Skeletal muscle tissue (tissue), 4 donors: Measurements from ENCODE around the gene ATE1. TPM values are rescaled to one million over a fixed set of nuclear protein-coding genes. Genes with fewer than 3 reads are reported as not detected.
"Not testable (repeated sequence)": the region's sequence is repeated elsewhere in the genome, so short reads cannot be mapped to it uniquely, and the experiment has no call there.

ENCODE experiments used
- H3K27ac ChIP-seq: one replicate; pipeline ENCODE4 v1.7.0; 2013; ENCODE audit warnings: mild to moderate bottlenecking, low read depth, low read length, inconsistent platforms
- H3K27me3 ChIP-seq, 3 donors: one replicate each; pipeline ENCODE4 v1.7.0; 2013; ENCODE audit warnings: low read length in 3 of 3; ENCODE audit not compliant: control insufficient read depth in 3 of 3, insufficient read depth in 3 of 3
- H3K36me3 ChIP-seq, 3 donors: one replicate each; pipeline ENCODE4 v1.7.0; 2013; ENCODE audit warnings: low read length in 3 of 3; ENCODE audit not compliant: control insufficient read depth in 3 of 3, insufficient read depth in 3 of 3
- H3K4me1 ChIP-seq, 3 donors: one replicate each; pipeline ENCODE4 v1.7.0; 2013; ENCODE audit warnings: low read length in 3 of 3, mild to moderate bottlenecking in 3 of 3; ENCODE audit not compliant: control insufficient read depth in 3 of 3, insufficient read depth in 3 of 3
- H3K4me3 ChIP-seq, 3 donors: one replicate each; pipeline ENCODE4 v1.7.0; 2013; ENCODE audit warnings: low read length in 3 of 3
- H3K9ac ChIP-seq, 3 donors: one replicate each; pipeline ENCODE4 v1.7.0; 2013; ENCODE audit warnings: low read length in 3 of 3, mild to moderate bottlenecking in 3 of 3, moderate library complexity in 2 of 3, low read depth in 1 of 3
- H3K9me3 ChIP-seq, 3 donors: one replicate each; pipeline ENCODE4 v1.7.0; 2013; ENCODE audit warnings: low read length in 3 of 3; ENCODE audit not compliant: control insufficient read depth in 3 of 3
- total RNA-seq: library from RNA; depleted of rRNA; stranded (reverse); fragments of >200 nt; gene quantifications from one replicate; pipeline ENCODE4 v1.2.3, GENCODE V29; 2014
- donor health status: Osteomylitis.

Gene ATE1
- total RNA-seq, 1 donor from 2014 or later, result 30.3 TPM

DNA sequence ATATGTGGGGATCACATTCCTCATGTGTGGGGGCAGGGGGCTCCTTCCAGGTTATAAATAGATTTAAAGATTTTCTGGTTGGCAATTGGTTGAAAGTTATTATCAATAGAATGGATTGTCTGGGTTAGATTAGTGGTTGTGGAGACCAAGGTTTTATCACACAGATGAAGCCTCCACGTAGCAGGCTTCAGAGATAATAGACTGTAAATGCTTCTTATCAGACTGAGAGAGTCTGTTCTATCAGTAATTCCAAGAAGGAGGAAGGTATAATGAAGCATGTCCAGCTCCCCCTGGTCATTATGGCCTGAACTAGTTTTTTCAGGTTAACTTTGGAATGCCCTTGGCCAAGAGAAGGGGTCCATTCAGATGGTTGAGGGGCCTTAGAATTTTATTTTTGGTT, 211.9 kb downstream of the ATE1 start:
- no peaks in the 10 kb centered on the region for H3K4me1 ChIP-seq
- H3K36me3 ChIP-seq, result no peaks in the 10 kb centered on the region
- H3K4me3 ChIP-seq, result no peak overlapping the region
- no peaks in the 10 kb centered on the region for H3K9me3 ChIP-seq
- no peak overlapping the region for H3K9ac ChIP-seq
- H3K27ac ChIP-seq, result no peak overlapping the region
- H3K27me3 ChIP-seq, result no peaks in the 10 kb centered on the region

DNA sequence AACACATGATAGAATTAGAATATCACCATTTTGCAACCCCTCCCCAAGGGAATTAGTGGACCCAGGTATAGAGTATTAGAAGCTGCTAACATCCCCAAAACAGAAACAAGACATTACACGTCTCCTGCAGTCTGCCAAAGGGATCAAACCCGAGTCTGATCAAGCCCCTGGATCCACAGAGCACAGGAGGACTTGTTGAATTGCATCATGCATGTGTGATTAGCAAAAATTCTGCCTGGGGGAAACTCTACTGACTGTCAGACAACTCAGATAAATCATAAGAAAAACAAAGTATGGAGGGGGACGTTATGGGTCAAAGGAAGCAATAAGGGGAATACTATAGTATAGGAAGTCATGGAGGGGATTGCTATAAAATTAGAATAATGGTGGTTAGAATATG, 212.8 kb downstream of the ATE1 start:
- H3K4me3 ChIP-seq, result no peak overlapping the region
- no peaks in the 10 kb centered on the region for H3K36me3 ChIP-seq
- no peak overlapping the region for H3K9ac ChIP-seq
- no peaks in the 10 kb centered on the region for H3K9me3 ChIP-seq
- no peaks in the 10 kb centered on the region for H3K4me1 ChIP-seq
- H3K27ac ChIP-seq, result no peak overlapping the region
- peaks cover 0 to 4% (median 0%) of the 10 kb centered on the region in 3 donors for H3K27me3 ChIP-seq

DNA sequence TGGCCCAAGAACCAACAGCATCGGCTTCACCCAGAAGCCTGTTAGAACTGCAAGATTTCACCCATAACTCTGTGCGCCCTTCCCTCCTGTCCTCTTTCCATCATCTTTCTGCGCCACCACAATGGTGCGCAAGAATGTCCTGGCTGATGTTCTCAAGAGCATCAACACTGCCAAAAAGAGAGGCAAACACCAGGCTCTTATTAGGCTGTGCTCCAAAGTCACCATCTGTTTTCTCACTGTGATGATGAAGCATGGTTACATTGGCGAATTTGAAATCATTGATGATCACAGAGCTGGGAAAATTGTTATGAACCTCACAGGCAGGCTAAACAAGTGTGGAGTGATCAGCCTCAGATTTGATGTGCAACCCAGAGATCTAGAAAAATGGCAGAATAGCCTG, 214.3 kb downstream of the ATE1 start:
- H3K9me3 ChIP-seq, result no peaks in the 10 kb centered on the region
- H3K4me1 ChIP-seq, result no peaks in the 10 kb centered on the region
- H3K36me3 ChIP-seq, result no peaks in the 10 kb centered on the region
- peaks cover 3 to 6% (median 4%) of the 10 kb centered on the region in 3 donors for H3K27me3 ChIP-seq
- H3K27ac ChIP-seq, result no peak overlapping the region
- no peak overlapping the region for H3K9ac ChIP-seq
- H3K4me3 ChIP-seq, result no peak overlapping the region

DNA sequence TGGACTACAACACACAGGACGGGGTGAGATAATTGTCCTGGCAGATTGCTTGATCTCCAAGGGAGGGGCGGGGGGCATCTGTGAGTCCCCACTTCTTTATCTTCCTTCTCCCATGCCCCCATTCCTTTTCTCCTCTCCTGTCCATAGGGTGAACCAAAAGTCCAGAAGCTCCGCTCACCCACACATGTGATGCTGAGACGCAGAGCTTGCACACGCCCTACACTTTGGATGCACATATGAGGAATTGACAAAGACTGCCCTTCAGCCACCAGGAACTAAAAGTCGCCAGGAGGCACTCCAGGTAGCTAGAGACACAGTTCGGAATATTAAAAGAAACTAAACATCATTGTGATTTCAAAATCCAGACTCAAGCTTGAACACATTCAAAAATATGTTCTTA, 216.9 kb downstream of the ATE1 start:
- Histone ChIP-seq H3K4me1 (no peaks in the 10 kb centered on the region), H3K9ac (no peak overlapping the region), H3K9me3 (no peaks in the 10 kb centered on the region), H3K36me3 (no peaks in the 10 kb centered on the region), H3K4me3 (no peak overlapping the region), H3K27me3 (peaks cover 4 to 11% (median 6%) of the 10 kb centered on the region in 3 donors), H3K27ac (no peak overlapping the region)

DNA sequence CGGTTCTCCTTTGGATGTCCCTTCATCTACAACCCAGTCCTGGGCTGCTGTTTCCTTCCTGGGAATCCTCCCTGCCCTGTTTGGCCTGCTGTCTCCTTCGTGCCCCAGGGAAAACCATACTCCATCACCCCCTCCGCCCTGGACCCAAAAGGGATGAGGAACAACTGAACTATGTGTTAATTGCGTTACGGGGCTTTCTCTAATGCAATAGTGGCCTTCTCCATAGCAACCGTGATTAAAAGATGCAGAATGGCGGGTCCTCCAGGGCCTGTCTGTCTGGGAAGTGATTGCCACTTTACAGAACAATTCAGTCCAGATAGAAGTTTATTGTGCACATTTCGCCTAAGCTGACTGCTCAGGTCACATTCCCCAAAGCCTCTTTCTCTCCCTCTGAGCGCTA, 217.6 kb downstream of the ATE1 start:
- Histone ChIP-seq H3K9ac (no peak overlapping the region), H3K27me3 (peaks cover 4 to 11% (median 6%) of the 10 kb centered on the region in 3 donors), H3K4me3 (no peak overlapping the region), H3K9me3 (no peaks in the 10 kb centered on the region), H3K4me1 (no peaks in the 10 kb centered on the region), H3K27ac (no peak overlapping the region), H3K36me3 (no peaks in the 10 kb centered on the region)

DNA sequence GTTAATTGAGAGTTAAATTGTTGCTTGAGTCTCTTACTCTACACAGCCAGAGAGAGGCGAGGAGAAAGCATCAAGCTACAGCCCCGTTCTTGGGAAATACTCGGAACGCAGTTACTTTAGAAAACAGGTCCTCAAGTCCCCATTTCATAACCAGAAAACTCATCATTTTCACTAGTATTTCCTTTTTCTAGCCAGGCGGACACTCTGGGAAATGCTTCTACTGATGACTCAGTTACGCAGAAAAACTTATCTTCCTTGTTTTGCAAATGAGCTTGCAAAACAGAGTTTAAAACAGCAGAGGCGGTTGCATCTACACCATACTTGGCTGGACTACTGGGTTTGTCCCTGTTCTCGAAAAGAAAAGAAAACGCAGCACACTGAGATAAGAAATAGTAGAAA, 218.2 kb downstream of the ATE1 start:
- no peak overlapping the region for H3K4me3 ChIP-seq
- H3K9ac ChIP-seq, result no peak overlapping the region
- no peaks in the 10 kb centered on the region for H3K9me3 ChIP-seq
- peaks cover 4 to 11% (median 6%) of the 10 kb centered on the region in 3 donors for H3K27me3 ChIP-seq
- no peaks in the 10 kb centered on the region for H3K4me1 ChIP-seq
- H3K27ac ChIP-seq, result no peak overlapping the region
- no peaks in the 10 kb centered on the region for H3K36me3 ChIP-seq

DNA sequence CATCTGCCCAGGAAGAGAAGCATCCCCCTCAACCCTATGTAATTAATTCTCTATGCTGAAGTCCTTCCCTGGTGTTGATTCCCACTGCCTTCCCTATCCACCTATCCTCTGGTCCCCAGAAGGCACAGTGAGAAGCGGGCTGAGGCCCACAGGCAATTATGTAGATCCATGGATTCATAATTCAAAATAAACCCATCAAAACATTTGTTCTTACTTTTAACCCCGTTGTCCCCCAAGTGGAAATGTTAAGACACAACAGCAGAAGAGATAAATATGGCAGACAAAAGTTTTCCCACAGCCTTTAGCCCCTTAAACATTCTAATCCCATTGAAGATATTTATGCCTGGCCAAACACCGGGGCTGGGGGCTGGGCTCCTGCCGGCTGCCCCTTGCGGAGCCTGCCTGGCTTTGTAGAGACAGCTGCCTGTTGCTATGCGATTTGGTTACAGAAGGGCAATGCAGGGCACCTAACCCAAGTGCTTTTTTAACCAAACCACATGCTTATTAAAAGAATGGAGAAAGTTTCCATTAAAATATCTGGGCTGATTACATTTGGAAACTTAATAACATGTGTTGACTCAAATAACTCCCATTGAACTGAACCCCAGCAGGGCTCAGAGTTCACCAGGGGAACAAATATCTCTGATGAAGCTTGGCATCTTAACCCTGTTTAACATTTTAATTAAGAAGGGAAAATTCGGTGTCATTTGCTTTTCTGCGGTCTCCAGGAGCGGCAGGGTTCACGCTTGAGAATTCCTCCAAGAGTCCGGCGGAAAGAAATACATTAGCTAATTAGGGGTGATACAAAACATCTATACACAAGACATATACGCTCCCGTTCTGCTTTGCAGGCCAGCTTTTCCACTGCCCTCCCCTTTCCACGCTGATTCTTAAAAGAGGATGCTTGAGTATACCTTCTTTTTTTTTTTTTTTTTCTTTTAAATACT, 218.8 kb downstream of the ATE1 start:
- H3K9me3 ChIP-seq, result no peaks in the 10 kb centered on the region
- H3K4me1 ChIP-seq, result no peaks in the 10 kb centered on the region
- H3K36me3 ChIP-seq, result no peaks in the 10 kb centered on the region
- no peak overlapping the region for H3K9ac ChIP-seq
- no peak overlapping the region for H3K27ac ChIP-seq
- peaks cover 4 to 11% (median 6%) of the 10 kb centered on the region in 3 donors for H3K27me3 ChIP-seq
- no peak overlapping the region for H3K4me3 ChIP-seq

DNA sequence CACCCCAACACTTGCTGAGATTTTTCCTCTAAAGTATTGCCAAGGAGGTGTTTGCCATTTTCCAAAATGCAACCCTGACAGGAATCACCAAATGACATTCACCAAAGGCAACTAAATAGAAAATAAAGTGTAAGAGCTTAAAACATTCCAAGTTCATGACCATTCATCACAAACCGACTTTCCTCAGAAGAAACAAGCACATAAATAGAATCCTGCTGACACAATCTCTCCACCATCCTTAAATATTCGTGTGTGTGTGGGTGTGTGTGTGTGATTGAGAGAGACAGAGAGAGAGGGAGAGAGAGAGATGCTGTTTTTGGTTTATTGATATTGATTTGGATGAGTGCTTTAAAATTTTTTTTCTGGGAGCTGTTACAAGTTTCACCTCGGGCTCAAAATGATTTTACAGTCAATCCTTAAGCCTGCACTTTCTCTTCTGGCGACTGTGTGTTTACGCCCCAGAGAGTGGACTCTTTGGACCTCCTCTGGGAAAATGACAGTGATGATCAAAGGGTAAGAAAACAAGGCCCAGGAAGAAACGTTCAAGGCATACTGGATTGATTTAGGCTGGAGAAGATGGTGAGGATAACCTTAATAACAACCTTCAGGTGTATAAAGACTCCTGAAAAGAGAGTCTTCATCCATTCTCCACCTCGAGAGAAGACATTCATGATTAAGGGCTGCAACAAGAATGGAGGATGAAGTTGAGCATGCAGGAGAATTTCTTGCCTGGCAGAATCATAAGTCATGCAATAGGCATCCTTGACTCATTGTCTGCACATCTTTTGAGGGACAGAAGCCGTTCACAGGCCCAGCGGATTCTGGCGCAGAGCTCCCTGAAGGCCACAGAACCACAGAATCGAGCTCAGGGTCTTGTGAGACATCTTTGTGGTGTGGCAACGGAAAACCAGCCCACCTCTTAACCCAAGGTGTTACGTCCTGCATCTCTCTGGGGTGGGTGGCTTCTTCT, 225.2 kb downstream of the ATE1 start:
- Histone ChIP-seq H3K9me3 (no peaks in the 10 kb centered on the region), H3K36me3 (no peaks in the 10 kb centered on the region), H3K4me3 (no peak overlapping the region), H3K27me3 (no peaks in the 10 kb centered on the region), H3K4me1 (no peaks in the 10 kb centered on the region), H3K9ac (no peak overlapping the region), H3K27ac (no peak overlapping the region)

DNA sequence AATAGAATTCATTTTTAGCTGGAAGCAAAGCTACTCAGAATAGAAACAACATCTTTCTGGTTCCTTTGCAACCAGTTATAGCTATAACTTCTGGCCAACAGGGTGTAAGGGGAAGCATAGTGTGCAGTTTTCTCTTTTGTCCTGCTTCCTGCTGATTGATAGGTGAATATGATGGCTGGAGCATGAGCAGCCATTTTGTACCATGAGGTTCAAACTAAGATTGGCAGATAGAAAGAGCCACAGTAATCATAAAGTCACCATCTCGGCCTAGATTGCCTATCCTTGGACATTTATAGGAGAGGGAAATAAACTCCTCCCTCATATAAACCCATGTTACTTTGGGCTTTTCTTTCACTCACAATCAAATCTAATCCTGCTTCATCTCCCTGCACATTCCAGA, 227.4 kb downstream of the ATE1 start:
- Histone ChIP-seq H3K36me3 (no peaks in the 10 kb centered on the region), H3K27me3 (peaks cover 0 to 12% (median 4%) of the 10 kb centered on the region in 3 donors), H3K4me1 (no peaks in the 10 kb centered on the region), H3K4me3 (no peak overlapping the region), H3K9ac (no peak overlapping the region), H3K9me3 (no peaks in the 10 kb centered on the region), H3K27ac (no peak overlapping the region)

DNA sequence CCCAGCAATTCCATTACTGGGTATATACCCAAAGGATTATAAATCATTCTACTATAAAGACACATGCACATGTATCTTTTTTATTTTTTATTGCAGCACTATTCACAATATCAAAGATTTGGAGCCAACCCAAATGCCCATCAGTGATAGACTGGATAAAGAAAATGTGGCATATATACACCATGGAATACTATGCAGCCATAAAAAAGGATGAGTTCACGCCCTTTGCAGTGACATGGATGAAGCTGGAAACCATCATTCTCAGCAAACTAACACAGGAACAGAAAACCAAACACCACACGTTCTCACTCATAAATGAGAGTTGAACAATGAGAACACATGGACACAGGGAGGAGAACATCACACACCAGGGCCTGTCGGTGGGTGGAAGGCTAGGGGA, 228.1 kb downstream of the ATE1 start:
- H3K4me1 ChIP-seq, H3K27ac ChIP-seq, H3K9ac ChIP-seq, H3K9me3 ChIP-seq, H3K4me3 ChIP-seq, H3K36me3 ChIP-seq: not testable (repeated sequence)
- peaks cover 0 to 12% (median 4%) of the 10 kb centered on the region in 3 donors for H3K27me3 ChIP-seq
